Measurements from ENCODE around the gene SF3B1. TPM values are rescaled to one million over a fixed set of nuclear protein-coding genes. Genes with fewer than 3 reads are reported as not detected.
"Not testable (repeated sequence)": the region's sequence is repeated elsewhere in the genome, so short reads cannot be mapped to it uniquely, and the experiment has no call there.

The SF3B1 gene, protein sequence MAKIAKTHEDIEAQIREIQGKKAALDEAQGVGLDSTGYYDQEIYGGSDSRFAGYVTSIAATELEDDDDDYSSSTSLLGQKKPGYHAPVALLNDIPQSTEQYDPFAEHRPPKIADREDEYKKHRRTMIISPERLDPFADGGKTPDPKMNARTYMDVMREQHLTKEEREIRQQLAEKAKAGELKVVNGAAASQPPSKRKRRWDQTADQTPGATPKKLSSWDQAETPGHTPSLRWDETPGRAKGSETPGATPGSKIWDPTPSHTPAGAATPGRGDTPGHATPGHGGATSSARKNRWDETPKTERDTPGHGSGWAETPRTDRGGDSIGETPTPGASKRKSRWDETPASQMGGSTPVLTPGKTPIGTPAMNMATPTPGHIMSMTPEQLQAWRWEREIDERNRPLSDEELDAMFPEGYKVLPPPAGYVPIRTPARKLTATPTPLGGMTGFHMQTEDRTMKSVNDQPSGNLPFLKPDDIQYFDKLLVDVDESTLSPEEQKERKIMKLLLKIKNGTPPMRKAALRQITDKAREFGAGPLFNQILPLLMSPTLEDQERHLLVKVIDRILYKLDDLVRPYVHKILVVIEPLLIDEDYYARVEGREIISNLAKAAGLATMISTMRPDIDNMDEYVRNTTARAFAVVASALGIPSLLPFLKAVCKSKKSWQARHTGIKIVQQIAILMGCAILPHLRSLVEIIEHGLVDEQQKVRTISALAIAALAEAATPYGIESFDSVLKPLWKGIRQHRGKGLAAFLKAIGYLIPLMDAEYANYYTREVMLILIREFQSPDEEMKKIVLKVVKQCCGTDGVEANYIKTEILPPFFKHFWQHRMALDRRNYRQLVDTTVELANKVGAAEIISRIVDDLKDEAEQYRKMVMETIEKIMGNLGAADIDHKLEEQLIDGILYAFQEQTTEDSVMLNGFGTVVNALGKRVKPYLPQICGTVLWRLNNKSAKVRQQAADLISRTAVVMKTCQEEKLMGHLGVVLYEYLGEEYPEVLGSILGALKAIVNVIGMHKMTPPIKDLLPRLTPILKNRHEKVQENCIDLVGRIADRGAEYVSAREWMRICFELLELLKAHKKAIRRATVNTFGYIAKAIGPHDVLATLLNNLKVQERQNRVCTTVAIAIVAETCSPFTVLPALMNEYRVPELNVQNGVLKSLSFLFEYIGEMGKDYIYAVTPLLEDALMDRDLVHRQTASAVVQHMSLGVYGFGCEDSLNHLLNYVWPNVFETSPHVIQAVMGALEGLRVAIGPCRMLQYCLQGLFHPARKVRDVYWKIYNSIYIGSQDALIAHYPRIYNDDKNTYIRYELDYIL
- polyA plus RNA-seq (2013, experiment 1 of 2; ENCODE audit: insufficient read length) = 201 TPM
- polyA plus RNA-seq (2013, experiment 2 of 2; ENCODE audit: insufficient read length) = 222 TPM

- peak; percentile 98 for DNase-seq
These were observed at the start of gene SF3B1 for GRCh38 chr2:197434541-197435513. Gene SF3B1 (minus strand): TSS chr2:197435028. CDS start chr2:197434999, 29 bp downstream.

- DNase-seq = not testable (repeated sequence)
These were observed 49.4 kb upstream of the SF3B1 start for GRCh38 chr2:197484248-197484647.

- no peak for DNase-seq
These were observed 45.6 kb upstream of the SF3B1 start for GRCh38 chr2:197480165-197481036.

DNA sequence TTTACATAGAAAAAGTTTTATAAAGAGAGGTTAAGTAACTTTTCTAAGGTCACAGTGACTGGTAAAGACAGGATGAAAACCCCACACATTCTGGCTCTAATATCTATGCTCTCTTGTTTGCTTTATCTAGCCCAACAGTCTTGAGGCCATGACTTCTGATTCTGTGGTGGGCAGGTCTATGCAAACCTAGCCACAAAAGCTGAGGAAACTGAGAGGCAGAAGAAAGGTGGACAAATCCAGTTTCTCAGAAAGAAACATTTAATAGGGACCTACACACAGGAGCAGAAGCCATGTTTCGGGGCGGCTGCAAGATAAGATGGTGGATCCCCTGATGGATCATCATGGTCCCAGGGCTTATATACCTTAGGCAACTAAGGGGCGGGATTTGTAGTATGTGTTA is 43.0 kb upstream of the SF3B1 start:
- no peak for DNase-seq

DNA sequence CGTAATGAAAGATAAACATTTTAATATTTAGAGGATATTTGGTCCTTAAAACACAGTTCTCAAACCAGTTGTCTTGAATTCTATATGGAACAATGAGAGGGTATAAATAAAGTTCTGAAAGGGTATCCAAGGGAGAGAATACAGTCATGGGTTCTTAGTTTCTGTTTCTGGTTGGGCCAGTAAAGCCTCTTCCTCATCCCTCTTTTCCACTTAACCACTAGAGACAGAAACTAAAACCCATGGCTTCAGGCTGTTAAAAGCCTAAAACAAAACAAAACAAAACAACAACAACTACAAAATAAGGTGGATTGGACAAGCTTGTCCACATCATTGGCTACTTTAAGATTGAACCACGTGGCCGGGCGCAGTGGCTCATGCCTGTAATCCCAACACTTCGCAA is 37.3 kb upstream of the SF3B1 start:
- DNase-seq = no peak

DNA sequence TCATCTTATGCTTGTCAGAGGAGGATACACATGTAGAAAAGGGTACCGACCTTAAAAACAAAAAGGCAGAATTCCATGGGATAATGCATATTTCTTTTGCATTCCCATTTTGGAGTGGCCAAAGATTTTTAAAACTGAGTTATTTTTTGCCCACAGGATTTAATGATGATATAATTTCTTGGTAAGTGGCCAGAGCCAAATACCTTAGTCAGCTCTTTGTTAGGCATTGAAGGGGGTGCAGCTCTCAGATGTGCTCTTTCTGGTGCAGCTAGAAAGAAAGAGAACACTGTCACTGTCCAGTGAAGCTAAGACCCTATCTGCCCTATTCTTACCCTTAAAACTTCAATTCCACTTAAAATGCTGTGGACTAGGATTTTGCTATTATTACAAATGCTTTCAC is 29.3 kb upstream of the SF3B1 start:
- peak; percentile 46 for DNase-seq

DNA sequence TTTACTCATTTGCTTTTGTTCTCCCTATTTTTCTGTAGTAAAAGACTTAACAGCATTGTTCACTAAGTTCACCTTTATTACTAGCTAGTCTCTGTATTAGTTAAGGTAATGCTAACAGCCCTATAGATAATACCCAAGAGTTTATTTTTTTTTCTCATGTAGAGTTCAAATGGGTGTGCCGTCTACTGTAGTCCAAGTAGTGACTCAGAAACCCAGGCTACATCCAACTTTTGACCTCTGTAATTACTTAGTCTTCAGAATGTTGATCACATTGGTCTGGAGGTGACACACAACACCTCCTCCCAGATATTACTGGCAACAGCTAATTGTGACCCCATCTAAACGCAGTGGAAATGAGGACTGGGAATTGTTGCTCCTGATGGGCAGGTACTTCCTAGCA is 26.2 kb upstream of the SF3B1 start:
- no peak for DNase-seq

DNA sequence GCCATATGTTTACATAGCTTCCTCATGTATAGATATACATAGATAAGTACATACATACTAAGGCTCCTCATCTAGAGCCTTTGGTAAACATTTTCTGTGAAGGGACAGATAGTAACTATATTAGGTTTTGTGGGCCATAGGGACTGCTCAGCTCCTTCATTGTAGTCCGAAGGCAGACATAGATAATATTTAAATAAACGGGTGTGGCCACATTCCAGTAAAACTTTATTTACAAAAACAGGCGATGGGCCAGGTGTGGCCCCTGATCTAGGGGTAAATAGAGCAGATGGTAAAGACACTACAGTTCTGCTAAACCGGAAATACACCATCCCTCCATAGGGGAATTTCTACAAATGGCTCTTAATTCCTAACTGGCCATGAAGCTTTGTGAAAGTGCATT is 25.8 kb upstream of the SF3B1 start:
- DNase-seq = no peak

DNA sequence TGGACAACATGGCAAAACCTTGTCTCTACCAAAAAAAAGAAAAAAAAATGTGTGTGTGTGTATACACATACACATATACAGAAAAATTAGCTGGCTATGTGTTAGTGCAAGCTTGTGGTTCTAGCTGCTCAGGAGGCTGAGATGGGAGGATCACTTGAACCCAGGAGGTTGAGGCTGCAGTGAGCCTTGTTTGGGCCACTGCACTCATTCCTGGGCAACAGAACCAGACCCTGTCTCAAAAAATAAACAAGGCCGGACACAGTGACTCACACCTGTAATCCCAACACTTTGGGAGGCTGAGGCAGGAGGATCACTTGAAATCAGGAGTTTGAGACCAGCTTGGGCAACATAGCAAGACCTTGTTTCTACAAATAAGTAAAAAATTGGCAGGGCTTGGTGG is 20.6 kb upstream of the SF3B1 start:
- no peak for DNase-seq

DNA sequence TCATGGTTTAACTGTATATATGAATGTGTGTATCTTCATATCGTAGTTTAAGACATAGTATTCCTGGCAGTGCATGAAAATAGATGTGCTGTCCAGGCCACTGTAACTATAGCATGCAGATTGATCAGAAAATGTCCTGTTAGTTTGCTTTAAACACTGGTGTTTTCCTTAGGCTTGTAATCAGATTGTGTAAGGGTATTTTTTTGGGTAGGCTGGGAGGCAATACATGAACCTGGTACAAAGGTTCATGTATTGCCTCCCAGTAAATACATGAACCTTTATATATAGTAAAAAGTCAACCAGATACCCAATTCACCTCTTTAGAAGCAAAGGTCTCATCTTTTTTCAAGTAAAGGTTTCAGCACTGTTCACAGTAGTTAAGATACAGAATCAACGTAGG is 20.1 kb upstream of the SF3B1 start:
- no peak for DNase-seq

DNA sequence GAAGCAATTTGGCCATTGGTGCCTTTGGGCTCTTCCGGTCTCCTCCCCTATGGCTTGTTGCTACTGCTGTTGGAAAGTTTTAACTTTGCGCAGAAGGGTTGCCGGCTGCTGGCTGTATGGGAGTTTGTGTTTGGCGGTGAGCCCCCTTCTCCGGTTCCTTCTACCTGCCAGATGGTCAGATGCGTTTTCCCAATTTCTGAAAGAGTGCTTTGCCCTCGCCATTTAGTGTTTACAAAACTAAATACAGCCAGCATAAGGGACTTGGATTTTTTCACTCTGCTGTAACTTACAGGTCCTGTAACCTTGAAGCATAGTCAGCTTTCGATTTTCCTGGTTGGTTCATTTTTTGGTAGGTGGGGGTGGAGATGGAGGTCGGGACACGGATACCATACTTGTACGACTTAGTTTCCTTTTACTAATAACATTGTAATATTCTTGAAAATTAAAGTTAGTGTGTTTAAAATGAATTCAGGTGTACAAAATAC is 19.1 kb upstream of the SF3B1 start:
- DNase-seq = no peak

GRCh38 chr2:197453123-197453913 is 18.5 kb upstream of the SF3B1 start, which contains the start of gene COQ10B:
Gene COQ10B (plus strand): TSS chr2:197453552. CDS start chr2:197453561, 9 bp downstream.
- DNase-seq = peak; percentile 100

DNA sequence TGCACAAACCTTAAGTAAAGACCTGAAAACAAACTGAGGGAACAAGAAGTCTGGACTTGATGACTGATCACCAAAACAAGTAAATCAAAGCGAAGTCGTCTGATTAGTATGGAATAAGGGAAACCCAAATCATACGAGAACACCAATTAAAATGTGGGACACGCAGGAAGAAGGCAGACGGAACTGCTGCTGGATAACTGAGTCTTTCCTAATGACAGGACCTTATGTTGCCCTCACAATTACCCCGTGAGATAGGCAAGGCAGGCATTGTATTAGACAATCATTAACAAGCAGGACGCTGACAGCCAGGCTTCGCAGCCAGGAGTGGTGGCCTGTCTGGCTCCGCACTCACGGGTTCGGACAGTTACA is 17.9 kb upstream of the SF3B1 start:
- no peak for DNase-seq

DNA sequence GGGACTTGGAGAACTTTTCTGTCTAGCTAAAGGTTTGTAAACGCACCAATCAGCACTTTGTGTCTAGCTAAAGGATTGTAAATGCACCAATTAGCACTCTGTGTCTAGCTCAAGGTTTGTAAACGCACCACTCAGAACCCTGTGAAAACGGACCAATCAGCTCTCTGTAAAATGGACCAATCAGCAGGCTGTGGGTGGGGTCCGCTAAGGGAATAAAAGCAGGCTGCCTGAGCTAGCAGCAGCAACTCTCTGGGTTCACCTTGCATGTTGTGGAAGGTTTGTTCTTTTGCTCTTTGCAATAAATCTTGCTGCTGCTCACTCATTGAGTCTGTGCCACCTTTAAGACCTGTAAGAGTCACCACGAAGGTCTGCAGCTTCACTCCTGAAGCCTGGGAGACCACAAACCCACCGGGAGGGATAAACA is 16.1 kb upstream of the SF3B1 start:
- DNase-seq = not testable (repeated sequence)

- DNase-seq = no peak
These were observed 15.6 kb upstream of the SF3B1 start for GRCh38 chr2:197450465-197450864.

GRCh38 chr2:197446844-197447243 is 12.0 kb upstream of the SF3B1 start:
- DNase-seq = no peak

- peak; percentile 28 for DNase-seq
These were observed 10.9 kb upstream of the SF3B1 start for GRCh38 chr2:197445746-197446145.

GRCh38 chr2:197442857-197443256 is 8.0 kb upstream of the SF3B1 start:
- no peak for DNase-seq

DNA sequence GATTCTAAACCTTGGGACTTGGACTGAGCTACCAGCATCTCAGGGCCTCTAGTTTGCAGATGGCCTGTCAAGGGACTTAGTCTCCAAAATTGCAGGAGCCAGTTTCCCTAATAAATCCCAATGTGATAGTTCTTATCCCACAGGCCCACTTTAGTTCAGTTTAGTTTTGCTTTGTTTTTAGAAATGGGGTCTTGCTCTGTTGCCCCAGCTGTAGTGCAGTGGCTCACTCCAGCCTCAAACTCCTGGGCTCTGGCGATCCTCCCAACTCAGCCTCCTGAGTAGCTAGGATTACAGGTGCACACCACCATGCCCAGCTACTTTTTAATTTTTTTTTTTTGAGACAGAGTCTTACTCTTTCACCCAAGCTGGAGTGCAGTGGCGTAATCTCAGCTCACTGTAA is 2.6 kb upstream of the SF3B1 start:
- DNase-seq = no peak
